ENCODE measurements around the gene HADHA. TPM values are rescaled to one million over a fixed set of nuclear protein-coding genes. Genes with fewer than 3 reads are reported as not detected.

The HADHA gene
- total RNA-seq, 4 donors from 2014 or later: 93.8 to 151 (median 110) TPM

- Histone ChIP-seq H3K36me3 (no peaks in the 10 kb centered on the region), H3K4me3 (no peak overlapping the region), H3K4me1 (no peaks in the 10 kb centered on the region), H3K9me3 (no peaks in the 10 kb centered on the region), H3K27ac (no peak overlapping the region), H3K27me3 (no peaks in the 10 kb centered on the region)
- DNase-seq: no peak
- TF ChIP-seq POLR2A (IDR thresholded peaks at IDR 0.05): no peak
- TF ChIP-seq CTCF (IDR thresholded peaks at IDR 0.05): no peak
- intact Hi-C loops (cut with DNase I; ENCODE audit: low total_unique reads): no loop called here
Observed at GRCh38 chr2:26283606-26284005, 39.2 kb upstream of the HADHA start.

DNA sequence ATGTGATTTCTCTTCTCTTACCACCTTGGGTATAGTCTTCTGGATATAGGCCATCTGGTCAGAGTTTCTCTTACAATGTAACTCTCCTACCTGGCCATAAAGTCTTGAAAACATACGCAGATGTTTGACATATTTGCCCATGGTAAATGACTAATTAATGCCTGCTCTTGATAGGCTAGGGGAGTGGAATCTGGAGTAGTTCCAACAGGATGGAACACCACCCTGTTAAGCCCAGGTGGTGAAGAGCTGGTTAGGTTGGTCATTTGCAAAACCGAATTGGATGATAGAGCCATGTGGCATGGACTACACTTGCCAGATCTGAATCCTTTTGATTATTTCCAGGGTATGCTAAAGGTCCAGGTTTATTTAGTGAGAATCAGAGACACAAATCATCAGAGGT, 36.8 kb upstream of the HADHA start:
- H3K27me3 ChIP-seq: no peaks in the 10 kb centered on the region
- H3K9me3 ChIP-seq: no peaks in the 10 kb centered on the region
- H3K4me1 ChIP-seq: no peaks in the 10 kb centered on the region
- no peak overlapping the region for H3K27ac ChIP-seq
- TF ChIP-seq POLR2A (IDR thresholded peaks at IDR 0.05) (no peak), CTCF (IDR thresholded peaks at IDR 0.05) (no peak)
- intact Hi-C loops (cut with DNase I; ENCODE audit: low total_unique reads): no loop called here
- no peaks in the 10 kb centered on the region for H3K36me3 ChIP-seq
- H3K4me3 ChIP-seq: no peak overlapping the region
- no peak for DNase-seq

DNA sequence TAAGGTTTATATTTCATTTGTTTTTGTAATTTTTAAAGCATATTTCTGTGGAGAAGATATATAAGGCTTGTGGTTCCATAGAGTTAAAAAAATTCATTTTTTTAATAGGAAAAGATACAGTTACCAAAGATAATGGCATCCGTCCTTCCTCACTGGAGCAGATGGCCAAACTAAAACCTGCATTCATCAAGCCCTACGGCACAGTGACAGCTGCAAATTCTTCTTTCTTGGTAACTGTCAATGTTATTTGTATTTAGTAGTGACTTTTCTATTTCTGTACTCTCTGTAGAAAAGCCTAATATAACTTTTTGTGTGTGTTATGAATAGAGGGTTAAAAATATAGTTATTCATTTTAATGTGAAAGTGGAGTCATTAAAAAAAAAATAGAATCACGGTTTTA, 35.5 kb upstream of the HADHA start:
- no peak for TF ChIP-seq CTCF (IDR thresholded peaks at IDR 0.05)
- TF ChIP-seq POLR2A (IDR thresholded peaks at IDR 0.05): no peak
- no peak overlapping the region for H3K27ac ChIP-seq
- no peaks in the 10 kb centered on the region for H3K27me3 ChIP-seq
- intact Hi-C loops (cut with DNase I; ENCODE audit: low total_unique reads): no loop called here
- no peak for DNase-seq
- no peak overlapping the region for H3K4me3 ChIP-seq
- no peaks in the 10 kb centered on the region for H3K4me1 ChIP-seq
- H3K9me3 ChIP-seq: no peaks in the 10 kb centered on the region
- H3K36me3 ChIP-seq: no peaks in the 10 kb centered on the region

DNA sequence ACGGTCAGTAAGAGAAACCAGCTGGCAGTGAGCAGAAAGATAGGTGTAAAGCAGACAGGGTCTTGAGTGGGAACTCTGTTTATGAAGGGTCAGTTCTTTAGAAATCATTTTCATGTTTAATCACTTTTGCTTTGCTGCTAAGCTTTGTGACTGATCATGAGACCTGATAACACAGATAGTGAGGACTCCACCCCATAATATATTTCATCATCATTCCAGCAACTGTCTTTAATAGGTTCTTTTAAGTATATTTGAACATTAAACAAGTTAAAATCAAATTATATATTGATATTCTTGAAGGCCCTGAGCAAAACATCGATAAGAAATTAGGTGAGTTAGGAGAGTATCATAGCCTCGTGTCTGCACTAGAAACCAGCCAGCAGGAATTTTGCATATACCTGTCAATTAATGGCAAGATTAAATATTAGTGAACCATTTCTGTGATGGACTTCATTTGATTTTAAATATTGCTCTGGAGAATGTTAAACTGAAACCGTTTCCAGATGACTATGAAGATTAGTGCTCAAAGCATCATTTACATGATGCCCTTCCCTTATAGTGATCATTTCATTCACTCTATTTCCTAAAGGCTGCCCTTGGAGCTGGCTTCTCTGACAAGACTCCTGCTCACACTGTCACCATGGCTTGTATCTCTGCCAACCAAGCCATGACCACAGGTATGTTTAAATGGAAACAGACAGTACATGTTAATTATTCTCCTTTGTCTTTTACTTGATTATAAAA, 32.2 kb upstream of the HADHA start:
- TF ChIP-seq CTCF (IDR thresholded peaks at IDR 0.05) (no peak), POLR2A (IDR thresholded peaks at IDR 0.05) (no peak)
- DNase-seq: no peak
- no peaks in the 10 kb centered on the region for H3K9me3 ChIP-seq
- no peak overlapping the region for H3K27ac ChIP-seq
- H3K27me3 ChIP-seq: no peaks in the 10 kb centered on the region
- intact Hi-C loops (cut with DNase I; ENCODE audit: low total_unique reads): no loop called here
- H3K36me3 ChIP-seq: no peaks in the 10 kb centered on the region
- H3K4me1 ChIP-seq: no peaks in the 10 kb centered on the region
- H3K4me3 ChIP-seq: no peak overlapping the region

DNA sequence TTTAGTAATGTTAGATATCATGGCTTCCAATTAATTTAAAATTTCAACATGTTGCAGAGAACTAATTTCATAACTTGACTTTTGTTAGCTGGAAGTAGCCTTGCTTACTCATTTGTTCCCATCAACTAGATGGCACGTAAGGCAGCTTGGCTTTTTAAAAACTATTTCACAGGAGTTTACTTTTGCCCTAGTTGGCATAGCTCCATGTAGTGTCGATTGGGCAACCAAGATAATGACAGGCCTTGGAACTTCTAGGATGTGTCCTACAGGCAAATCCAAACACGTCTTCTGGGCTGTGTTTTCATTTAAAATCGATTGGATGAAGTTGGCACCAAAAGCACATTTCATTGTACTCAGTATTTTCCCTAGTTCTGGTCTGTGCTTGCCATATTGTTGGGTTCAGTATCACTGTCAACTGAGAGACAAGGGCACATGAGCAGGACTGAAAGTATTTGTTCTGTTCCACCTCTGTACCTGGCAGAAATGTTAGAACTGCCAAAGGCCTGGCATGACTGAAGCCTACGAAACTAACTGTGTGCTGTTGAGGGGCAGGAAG, 29.7 kb upstream of the HADHA start:
- peak overlapping the region; percentile 15 to 68 for H3K27ac ChIP-seq
- no peaks in the 10 kb centered on the region for H3K27me3 ChIP-seq
- H3K9me3 ChIP-seq: no peaks in the 10 kb centered on the region
- H3K36me3 ChIP-seq: no peaks in the 10 kb centered on the region
- TF ChIP-seq CTCF (IDR thresholded peaks at IDR 0.05) (no peak), POLR2A (IDR thresholded peaks at IDR 0.05) (no peak)
- intact Hi-C loops (cut with DNase I; ENCODE audit: low total_unique reads): no loop called here
- no peak overlapping the region for H3K4me3 ChIP-seq
- no peaks in the 10 kb centered on the region for H3K4me1 ChIP-seq
- peak; percentile 59 to 74 for DNase-seq
